Liver (tissue), 9 donors: Measurements from ENCODE around the gene TBC1D24. TPM values are rescaled to one million over a fixed set of nuclear protein-coding genes. Genes with fewer than 3 reads are reported as not detected.

Source experiments
- DNase-seq: peaks from one replicate; pipeline ENCODE4 v3.0.0-alpha.2; 2017; ENCODE audit warnings: low spot score
- H3K27ac ChIP-seq, 2 donors: one replicate each; pipeline ENCODE4 v1.7.0; 2013; ENCODE audit warnings: inconsistent platforms in 2 of 2, low read length in 2 of 2, control low read depth in 1 of 2, low read depth in 1 of 2, mild to moderate bottlenecking in 1 of 2
- H3K27me3 ChIP-seq, 4 donors: one replicate each; pipeline versions ENCODE4 v1.6.1 to v1.7.0; 2013; ENCODE audit warnings: low read length in 3 of 4, inconsistent platforms in 1 of 4, mild to moderate bottlenecking in 1 of 4, moderate library complexity in 1 of 4; ENCODE audit not compliant: control insufficient read depth in 4 of 4, insufficient read depth in 4 of 4
- H3K36me3 ChIP-seq, 4 donors: one replicate each; pipeline versions ENCODE4 v1.6.1 to v1.7.0; 2013; ENCODE audit warnings: low read length in 3 of 4, mild to moderate bottlenecking in 3 of 4, low read depth in 1 of 4, moderate library complexity in 1 of 4; ENCODE audit not compliant: control insufficient read depth in 4 of 4, insufficient read depth in 3 of 4
- H3K4me1 ChIP-seq, 4 donors: one replicate each; pipeline versions ENCODE4 v1.6.1 to v1.7.0; 2013; ENCODE audit warnings: low read length in 3 of 4, mild to moderate bottlenecking in 3 of 4, moderate library complexity in 1 of 4; ENCODE audit not compliant: control insufficient read depth in 4 of 4, insufficient read depth in 4 of 4
- H3K4me3 ChIP-seq, 3 donors: one replicate each; pipeline versions ENCODE4 v1.6.1 to v1.7.0; 2013; ENCODE audit warnings: low read length in 3 of 3, control low read depth in 1 of 3, low read depth in 1 of 3, mild to moderate bottlenecking in 1 of 3
- H3K9ac ChIP-seq, 2 donors: one replicate each; pipeline ENCODE4 v1.7.0; 2013; ENCODE audit warnings: low read length in 2 of 2, mild to moderate bottlenecking in 2 of 2, moderate library complexity in 2 of 2, control low read depth in 1 of 2, low read depth in 1 of 2
- H3K9me3 ChIP-seq, 4 donors: one replicate each; pipeline versions ENCODE4 v1.6.1 to v1.7.0; 2013; ENCODE audit warnings: low read length in 3 of 4; ENCODE audit not compliant: control insufficient read depth in 4 of 4
- ATF3 ChIP-seq: IDR thresholded peaks from 2 replicates; pipeline ENCODE4 v1.6.1; 2016; ENCODE audit warnings: antibody characterized with exemption
- CTCF ChIP-seq: fragments of 150-350 bp; IDR thresholded peaks from 2 replicates; pipeline ENCODE4 v1.5.1; 2017; ENCODE audit warnings: improper control_type of control experiment, low read depth, low read length; ENCODE audit not compliant: missing input control
- EGR1 ChIP-seq, 2 donors: IDR thresholded peaks; 2 replicates each; pipeline ENCODE4 v1.6.1; 2016 to 2018; ENCODE audit warnings: antibody characterized with exemption in 2 of 2, low read depth in 2 of 2
- FOXA1 ChIP-seq: IDR thresholded peaks from 2 replicates; pipeline ENCODE4 v1.6.1; 2016; ENCODE audit warnings: antibody characterized with exemption
- FOXA2 ChIP-seq: IDR thresholded peaks from 2 replicates; pipeline ENCODE4 v1.6.1; 2016; ENCODE audit warnings: antibody characterized with exemption
- GABPA ChIP-seq, 2 donors: IDR thresholded peaks in 1 of 2; conservative IDR thresholded peaks in 1 of 2; 2 replicates each; pipeline ENCODE4 v1.6.1; 2016; ENCODE audit warnings: antibody characterized with exemption in 2 of 2, mild to moderate bottlenecking in 1 of 2, moderate library complexity in 1 of 2
- HNF4A ChIP-seq, 2 donors: conservative IDR thresholded peaks; 2 replicates each; pipeline ENCODE4 v1.6.1; 2016; ENCODE audit warnings: antibody characterized with exemption in 2 of 2, mild to moderate bottlenecking in 2 of 2
- HNF4G ChIP-seq: IDR thresholded peaks from 2 replicates; pipeline ENCODE4 v1.6.1; 2016; ENCODE audit warnings: antibody characterized with exemption
- JUND ChIP-seq, 2 donors: IDR thresholded peaks; 2 replicates each; pipeline ENCODE4 v1.6.1; 2016; ENCODE audit warnings: antibody characterized with exemption in 2 of 2
- MAX ChIP-seq: IDR thresholded peaks from 2 replicates; pipeline ENCODE4 v1.6.1; 2016; ENCODE audit warnings: antibody characterized with exemption
- NR2F2 ChIP-seq: IDR thresholded peaks from 2 replicates; pipeline ENCODE4 v1.6.1; 2016; ENCODE audit warnings: antibody characterized with exemption
- RAD21 ChIP-seq, 2 donors: IDR thresholded peaks; 2 replicates each; pipeline ENCODE4 v1.6.1; 2016; ENCODE audit warnings: antibody characterized with exemption in 2 of 2, mild to moderate bottlenecking in 2 of 2
- REST ChIP-seq: IDR thresholded peaks from 2 replicates; pipeline ENCODE4 v1.6.1; 2016; ENCODE audit warnings: antibody characterized with exemption, mild to moderate bottlenecking
- RXRA ChIP-seq, 2 donors: IDR thresholded peaks; 2 replicates each; pipeline ENCODE4 v1.6.1; 2017 to 2018; ENCODE audit warnings: antibody characterized with exemption in 2 of 2, mild to moderate bottlenecking in 1 of 2
- TAF1 ChIP-seq: conservative IDR thresholded peaks from 2 replicates; pipeline ENCODE4 v1.6.1; 2016; ENCODE audit warnings: antibody characterized with exemption, mild to moderate bottlenecking
- YY1 ChIP-seq: IDR thresholded peaks from 2 replicates; pipeline ENCODE4 v1.6.1; 2016; ENCODE audit warnings: antibody characterized with exemption, mild to moderate bottlenecking
- ZBTB33 ChIP-seq: IDR thresholded peaks from 2 replicates; pipeline ENCODE4 v1.6.1; 2016; ENCODE audit warnings: antibody characterized with exemption
- WGBS: extraction: QIAGEN DNeasy Blood & Tissue Kit; methylation state at CpG from one replicate; pipeline ENCODE4 v1.1.7; 2013; 5-methylcytosine and 5-hydroxymethylcytosine counted together
- polyA plus RNA-seq, 2 donors: library from polyadenylated mRNA; stranded (reverse) in 1 of 2; unstranded in 1 of 2; fragments of 200-250 nt in 1 of 2; fragments of >200 nt in 1 of 2; fragmentation: Nextera tagmentation in 1 of 2; extraction: Ambion mirVana in 1 of 2; gene quantifications; one replicate each; pipeline versions ENCODE4 v1.2.1 to v1.2.3, GENCODE V29; 2013 to 2015
- total RNA-seq, 2 donors: library from RNA; depleted of rRNA; stranded (reverse); fragments of >200 nt; gene quantifications; one replicate each; pipeline ENCODE4 v1.2.3, GENCODE V29; 2014
- donor health status: healthy.
- donor health status: healthy.
- donor health status: healthy.
- donor health status: healthy.
- donor health status: healthy.

The TBC1D24 gene
- total and polyA plus RNA-seq, 4 donors: 8.4 to 22.3 (median 11.5) TPM

- Histone ChIP-seq H3K9ac (no peak overlapping the region), H3K4me3 (no peak overlapping the region), H3K4me1 (peaks cover 3 to 26% (median 15%) of the 10 kb centered on the region in 4 donors), H3K36me3 (no peaks in the 10 kb centered on the region), H3K9me3 (no peaks in the 10 kb centered on the region), H3K27ac (no peak overlapping the region), H3K27me3 (no peaks in the 10 kb centered on the region)
- WGBS: 96% methylated on average over 14 of the region's 14 CpGs
- no peak for DNase-seq
- TF ChIP-seq HNF4G: no peak
- no peak for TF ChIP-seq GABPA (IDR thresholded peaks at IDR 0.05 in 1 of 2, conservative IDR thresholded peaks at IDR 0.05 in 1 of 2)
- TF ChIP-seq ATF3: no peak
- no peak for TF ChIP-seq MAX
- no peak for TF ChIP-seq YY1
- TF ChIP-seq NR2F2: no peak
- no peak for TF ChIP-seq CTCF
- TF ChIP-seq EGR1 (IDR thresholded peaks at IDR 0.05; ENCODE audit: low read depth in 2 of 2): no peak
- no peak for TF ChIP-seq JUND (IDR thresholded peaks at IDR 0.05)
- no peak for TF ChIP-seq TAF1
- no peak for TF ChIP-seq HNF4A (conservative IDR thresholded peaks at IDR 0.05)
- TF ChIP-seq FOXA2: no peak
- TF ChIP-seq REST: no peak
- no peak for TF ChIP-seq RXRA (IDR thresholded peaks at IDR 0.05)
- TF ChIP-seq FOXA1: no peak
- no peak for TF ChIP-seq RAD21 (IDR thresholded peaks at IDR 0.05)
Observed at GRCh38 chr16:2505695-2506094, 30.8 kb downstream of the TBC1D24 start.

GRCh38 chr16:2507052-2507659 is 32.2 kb downstream of the TBC1D24 start:
- peak overlapping the region; percentile 41 to 74 for H3K27ac ChIP-seq
- H3K9ac ChIP-seq: no peak overlapping the region
- no peaks in the 10 kb centered on the region for H3K36me3 ChIP-seq
- DNase-seq: no peak
- TF ChIP-seq HNF4G (no peak), YY1 (no peak), ZBTB33 (no peak), GABPA (IDR thresholded peaks at IDR 0.05 in 1 of 2, conservative IDR thresholded peaks at IDR 0.05 in 1 of 2) (no peak), FOXA1 (no peak), RXRA (IDR thresholded peaks at IDR 0.05) (no peak), MAX (no peak), ATF3 (no peak), REST (no peak), HNF4A (conservative IDR thresholded peaks at IDR 0.05) (no peak), RAD21 (IDR thresholded peaks at IDR 0.05) (no peak), NR2F2 (no peak), TAF1 (no peak), EGR1 (IDR thresholded peaks at IDR 0.05; ENCODE audit: low read depth in 2 of 2) (no peak), JUND (IDR thresholded peaks at IDR 0.05) (no peak), FOXA2 (no peak)
- no peak overlapping the region for H3K4me3 ChIP-seq
- no peaks in the 10 kb centered on the region for H3K9me3 ChIP-seq
- WGBS: 78% methylated on average over 14 of the region's 14 CpGs
- peaks cover 0 to 13% (median 7%) of the 10 kb centered on the region in 4 donors for H3K4me1 ChIP-seq
- H3K27me3 ChIP-seq: no peaks in the 10 kb centered on the region
